Endothelial cell of umbilical vein (primary cell): ENCODE data around the gene GPR137B. TPM values are rescaled to one million over a fixed set of nuclear protein-coding genes. Genes with fewer than 3 reads are reported as not detected.

Source experiments
- BruUV-seq: library from RNA; stranded (reverse); fragments of 400-500 nt; replicated peaks from 2 replicates; lab custom pipeline; 2021; lab: Mats Ljungman, UMichigan
- CTCF ChIA-PET: fragments of 300-600, 350-600 bp; sonication (Branson Sonifier 250); formaldehyde crosslinking; loops from one replicate; lab custom pipeline; 2021; ENCODE audit warnings: antibody characterized with exemption, inconsistent platforms; lab: Charles Lee
- POLR2A ChIA-PET: fragments of 300-600, 350-600 bp; sonication (Branson Sonifier 250); formaldehyde crosslinking; loops from one replicate; lab custom pipeline; 2021; ENCODE audit warnings: antibody characterized with exemption, inconsistent platforms; lab: Charles Lee
- DNase-seq: peaks from one replicate; pipeline ENCODE4 v3.0.0-alpha.2; 2011; ENCODE audit warnings: low read depth, low spot score
- FAIRE-seq: peaks from 2 replicates; lab custom pipeline; 2011; peaks lifted over from hg19 to GRCh38; lab: Jason Lieb, UNC
- H2AFZ ChIP-seq: 2 replicates; pipeline ENCODE4 v1.6.0; 2012; ENCODE audit warnings: low read depth, low read length, control low read depth, inconsistent platforms
- H3K27ac ChIP-seq: 2 replicates; pipeline ENCODE4 v1.5.1; 2011; ENCODE audit warnings: low read depth, mild to moderate bottlenecking, control low read depth, low read length, moderate library complexity; ENCODE audit not compliant: insufficient read depth
- H3K27me3 ChIP-seq, 2 experiments: 2 replicates each; pipeline versions ENCODE4 v1.6.0 to v1.6.1; 2011; ENCODE audit warnings: low read length in 2 of 2, mixed read lengths in 1 of 2; ENCODE audit not compliant: control insufficient read depth in 2 of 2, insufficient read depth in 2 of 2
- H3K36me3 ChIP-seq, 2 experiments: 2 replicates in 1 of 2; 3 replicates in 1 of 2; pipeline ENCODE4 v1.5.1; 2011; ENCODE audit warnings: low read length in 2 of 2, mild to moderate bottlenecking in 1 of 2, moderate library complexity in 1 of 2; ENCODE audit not compliant: control insufficient read depth in 2 of 2, insufficient read depth in 2 of 2; ENCODE audit errors: extremely low read depth in 1 of 2
- H3K4me1 ChIP-seq: 3 replicates; pipeline ENCODE4 v1.5.1; 2011; ENCODE audit warnings: mild to moderate bottlenecking, low read length; ENCODE audit not compliant: control insufficient read depth, insufficient read depth; ENCODE audit errors: extremely low read depth
- H3K4me2 ChIP-seq: 2 replicates; pipeline ENCODE4 v1.6.1; 2011; ENCODE audit warnings: low read length, control low read depth, mixed read lengths; ENCODE audit not compliant: insufficient read depth
- H3K4me3 ChIP-seq, 3 experiments: fragments of 200-600 bp in 1 of 3; sonication (generic), shearing (Covaris generic) in 1 of 3; replicated peaks in 1 of 3; 2 replicates each; pipeline ENCODE4 v1.5.1; 2011 to 2016; ENCODE audit warnings: control low read depth in 3 of 3, low read length in 3 of 3, mild to moderate bottlenecking in 2 of 3, inconsistent platforms in 1 of 3, low read depth in 1 of 3, moderate library complexity in 1 of 3; ENCODE audit not compliant: insufficient read depth in 1 of 3
- H3K79me2 ChIP-seq: 2 replicates; pipeline ENCODE4 v1.6.0; 2012; ENCODE audit warnings: low read length, inconsistent platforms; ENCODE audit not compliant: control insufficient read depth, insufficient read depth
- H3K9ac ChIP-seq: replicated peaks from 2 replicates; pipeline ENCODE3; 2011; ENCODE audit warnings: low read length, control low read depth; ENCODE audit not compliant: insufficient read depth; ENCODE audit errors: extremely low read depth
- H3K9me1 ChIP-seq: replicated peaks from 3 replicates; pipeline ENCODE4 v1.6.0; 2011; ENCODE audit warnings: mild to moderate bottlenecking, low read length; ENCODE audit not compliant: control insufficient read depth, insufficient read depth; ENCODE audit errors: extremely low read depth
- H3K9me3 ChIP-seq: replicated peaks from 2 replicates; pipeline ENCODE4 v1.5.1; 2012; ENCODE audit warnings: low read length, inconsistent platforms; ENCODE audit not compliant: control insufficient read depth, insufficient read depth
- H4K20me1 ChIP-seq: replicated peaks from 2 replicates; pipeline ENCODE3; 2011; ENCODE audit warnings: mild to moderate bottlenecking, low read length; ENCODE audit not compliant: control insufficient read depth, insufficient read depth; ENCODE audit errors: extremely low read depth
- CTCF ChIP-seq, 2 donors: IDR thresholded peaks; 1 replicate in 1 of 2; 2 replicates in 1 of 2; pipeline ENCODE4 v1.5.1; 2011; ENCODE audit warnings: low read length in 2 of 2, mild to moderate bottlenecking in 2 of 2, moderate library complexity in 2 of 2, control low read depth in 1 of 2, inconsistent platforms in 1 of 2, low read depth in 1 of 2; ENCODE audit not compliant: insufficient read depth in 1 of 2; ENCODE audit errors: extremely low read depth in 1 of 2
- EZH2 ChIP-seq: IDR thresholded peaks from 2 replicates; pipeline ENCODE4 v1.6.1; 2012; ENCODE audit warnings: borderline replicate concordance, low read depth, mild to moderate bottlenecking, moderate library complexity, low read length, inconsistent platforms; ENCODE audit not compliant: severe bottlenecking
- FOS ChIP-seq: IDR thresholded peaks from 2 replicates; pipeline ENCODE4 v1.6.1; 2011; ENCODE audit warnings: mild to moderate bottlenecking, low read length, moderate library complexity, borderline replicate concordance; ENCODE audit not compliant: insufficient read depth
- GATA2 ChIP-seq: IDR thresholded peaks from 2 replicates; pipeline ENCODE4 v1.7.0; 2011; ENCODE audit warnings: low read depth, mild to moderate bottlenecking, moderate library complexity, mixed read lengths, low read length; ENCODE audit not compliant: insufficient read length, insufficient read depth
- JUN ChIP-seq: IDR thresholded peaks from 2 replicates; pipeline ENCODE4 v1.6.1; 2011; ENCODE audit warnings: borderline replicate concordance, low read depth; ENCODE audit not compliant: insufficient read length, insufficient read depth
- MYC ChIP-seq: IDR thresholded peaks from one replicate; pipeline ENCODE4 v1.6.1; 2011; ENCODE audit warnings: mild to moderate bottlenecking, low read depth, low read length
- POLR2A ChIP-seq: IDR thresholded peaks from 2 replicates; pipeline ENCODE4 v1.6.1; 2012; ENCODE audit warnings: low read depth, mild to moderate bottlenecking, control low read depth, low read length
- POLR2AphosphoS5 ChIP-seq: IDR thresholded peaks from 2 replicates; pipeline ENCODE4 v1.6.1; 2012; ENCODE audit warnings: low read depth, mild to moderate bottlenecking, control low read depth, low read length, moderate library complexity; ENCODE audit not compliant: insufficient read depth
- dilution Hi-C: fragments of 300-500 bp; cut with MboI; formaldehyde crosslinking; loops from one replicate; pipeline ENCODE4 v1.15.0; 2019; ENCODE audit warnings: low sequenced_read_pairs; ENCODE audit not compliant: extremely low pct_ligation_motif_present
- intact Hi-C: fragments of 100-400 bp; cut with micrococcal nuclease; formaldehyde crosslinking; loops from one replicate; pipeline ENCODE4 v1.10.0; 2022
- polyA plus RNA-seq, 4 experiments: library from polyadenylated mRNA; depleted of rRNA in 3 of 4; stranded (reverse) in 3 of 4; unstranded in 1 of 4; fragments of >200 nt; gene quantifications; 2 replicates each; pipeline versions ENCODE4 v1.2.1 to v1.2.3, GENCODE V29; 2011 to 2012; ENCODE audit warnings: missing spikeins in 1 of 4
- total RNA-seq: library from RNA; stranded (reverse); gene quantifications from 2 replicates; pipeline ENCODE4 v1.2.3, GENCODE V29; 2021
- TF ChIP-seq, protein P1 (sequence below): IDR thresholded peaks from 2 replicates; pipeline ENCODE4 v1.6.1; 2011; ENCODE audit not compliant: insufficient read depth, insufficient read length

The GPR137B gene
- total and polyA plus RNA-seq, 2 donors (not counting 3 experiments of a cell fraction or from before 2014, with no cell fraction given) = 7.8 to 11.9 TPM

DNA sequence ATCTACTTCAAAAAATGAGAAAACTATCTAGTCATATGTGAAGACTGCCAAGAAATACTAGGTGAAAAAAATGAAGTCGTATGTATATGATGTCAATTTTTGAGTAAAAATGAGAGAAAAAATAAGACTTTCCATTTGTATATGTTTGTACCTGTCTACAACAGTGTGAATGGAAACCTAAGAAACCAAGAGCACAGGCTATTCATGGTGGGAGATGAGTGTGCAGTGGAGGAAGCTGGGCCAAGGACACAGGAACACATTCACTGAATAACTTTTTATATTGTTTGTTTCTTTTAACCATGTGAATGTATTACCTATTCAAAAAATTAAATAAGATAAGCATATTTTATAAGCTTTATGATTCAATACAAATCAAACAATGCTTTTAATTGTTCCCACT lies 72.4 kb downstream of the GPR137B start:
- Histone ChIP-seq H3K4me3 (no peak overlapping the region), H3K4me2 (no peak overlapping the region), H3K4me1 (no peaks in the 10 kb centered on the region), H3K9ac (no peak overlapping the region), H2AFZ (no peak overlapping the region), H3K27ac (no peak overlapping the region), H3K9me1 (no peaks in the 10 kb centered on the region), H3K79me2 (no peaks in the 10 kb centered on the region), H3K9me3 (no peaks in the 10 kb centered on the region), H3K27me3 (no peaks in the 10 kb centered on the region), H4K20me1 (no peaks in the 10 kb centered on the region), H3K36me3 (no peaks in the 10 kb centered on the region)
- ChIA-PET CTCF (no interaction called here), POLR2A (no interaction called here)
- DNase-seq = no peak
- no peak for FAIRE-seq
- intact Hi-C loops = no loop called here
- no peak for TF ChIP-seq POLR2AphosphoS5
- no peak for TF ChIP-seq GATA2
- TF ChIP-seq MYC = no peak
- no peak for TF ChIP-seq JUN
- TF ChIP-seq EZH2 = no peak
- no peak for TF ChIP-seq FOS
- TF ChIP-seq CTCF (IDR thresholded peaks at IDR 0.05; ENCODE audit: extremely low read depth in 1 of 2, insufficient read depth in 1 of 2, low read depth in 1 of 2, low read length in 2 of 2) = no peak
- no peak for TF ChIP-seq POLR2A
- TF ChIP-seq, protein P1, sequence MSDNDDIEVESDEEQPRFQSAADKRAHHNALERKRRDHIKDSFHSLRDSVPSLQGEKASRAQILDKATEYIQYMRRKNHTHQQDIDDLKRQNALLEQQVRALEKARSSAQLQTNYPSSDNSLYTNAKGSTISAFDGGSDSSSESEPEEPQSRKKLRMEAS = no peak
- BruUV-seq = no TSS peak
- dilution Hi-C loops = no loop called here
